HepG2 (cell line): Measurements from ENCODE around the gene MALRD1. TPM values are rescaled to one million over a fixed set of nuclear protein-coding genes. Genes with fewer than 3 reads are reported as not detected.

ENCODE experiments used
- ATAC-seq: fragments of 200-7000 bp; cut with Tn5 transposase; 3 replicates; pipeline ENCODE4 v1.9.1; 2020; ENCODE audit warnings: mild to moderate bottlenecking, moderate library complexity
- BruUV-seq: library from RNA; stranded (reverse); fragments of 400-500 nt; replicated peaks from 2 replicates; lab custom pipeline; 2021; lab: Mats Ljungman, UMichigan
- CTCF ChIA-PET: fragments of 300-600 bp; formaldehyde crosslinking; extraction: SDS; loops from one replicate; lab custom pipeline; 2021; ENCODE audit warnings: low total read pairs, inconsistent platforms, low intra/inter-chr PET ratio; lab: Yijun Ruan, JAX
- POLR2A ChIA-PET: fragments of 350-600 bp; sonication (Branson Sonifier 250); formaldehyde crosslinking; loops from one replicate; lab custom pipeline; 2020; ENCODE audit warnings: antibody characterized with exemption, inconsistent platforms; lab: Yijun Ruan, JAX
- DNase-seq: peaks from one replicate; pipeline ENCODE4 v3.0.0-alpha.2; 2015; ENCODE audit warnings: low spot score
- FAIRE-seq: peaks from 3 replicates; lab custom pipeline; 2011; peaks lifted over from hg19 to GRCh38; lab: Jason Lieb, UNC
- H2AFZ ChIP-seq: one replicate; pipeline ENCODE4 v1.6.1; 2011; ENCODE audit warnings: low read length, inconsistent platforms
- H3K27ac ChIP-seq: fragments of 300-600 bp; 3 replicates; pipeline ENCODE4 v1.8.0; 2011; ENCODE audit warnings: mixed run types, mild to moderate bottlenecking, mixed read lengths, low read length, inconsistent platforms; ENCODE audit not compliant: insufficient read depth; ENCODE audit errors: extremely low read length
- H3K27me3 ChIP-seq, 2 experiments: fragments of 200-600 bp in 1 of 2; 2 replicates in 1 of 2; 3 replicates in 1 of 2; pipeline versions ENCODE4 v1.6.0 to v1.8.0; 2011; ENCODE audit warnings: low read length in 2 of 2, mild to moderate bottlenecking in 2 of 2, moderate library complexity in 2 of 2, inconsistent platforms in 1 of 2; ENCODE audit not compliant: insufficient read depth in 2 of 2, control insufficient read depth in 1 of 2
- H3K36me3 ChIP-seq, 2 experiments: fragments of 200-600 bp in 1 of 2; replicated peaks in 1 of 2; 2 replicates in 1 of 2; 3 replicates in 1 of 2; pipeline versions ENCODE4 v1.5.1 to v1.8.0; 2011; ENCODE audit warnings: low read length in 2 of 2, inconsistent platforms in 1 of 2; ENCODE audit not compliant: insufficient read depth in 2 of 2, control insufficient read depth in 1 of 2
- H3K4me1 ChIP-seq: 2 replicates; pipeline ENCODE4 v1.5.1; 2012; ENCODE audit warnings: low read length, inconsistent platforms; ENCODE audit not compliant: insufficient read depth
- H3K4me2 ChIP-seq: 2 replicates; pipeline ENCODE4 v1.6.0; 2011; ENCODE audit warnings: low read depth, low read length, inconsistent platforms
- H3K4me3 ChIP-seq, 3 experiments: fragments of 200-600 bp in 1 of 3; sonication (generic), shearing (Covaris generic) in 1 of 3; replicated peaks in 1 of 3; 2 replicates each; pipeline ENCODE4 v1.5.1; 2011 to 2016; ENCODE audit warnings: low read length in 3 of 3, inconsistent platforms in 2 of 3, low read depth in 2 of 3, mild to moderate bottlenecking in 2 of 3, control low read depth in 1 of 3, mixed read lengths in 1 of 3; ENCODE audit not compliant: insufficient read depth in 1 of 3
- H3K79me2 ChIP-seq: one replicate; pipeline ENCODE4 v1.6.1; 2011; ENCODE audit warnings: low read length, inconsistent platforms; ENCODE audit not compliant: insufficient read depth
- H3K9ac ChIP-seq: 2 replicates; pipeline ENCODE4 v1.6.0; 2011; ENCODE audit warnings: mild to moderate bottlenecking, low read depth, low read length, inconsistent platforms; ENCODE audit not compliant: insufficient read depth
- H3K9me3 ChIP-seq: 2 replicates; pipeline ENCODE4 v1.5.1; 2012; ENCODE audit warnings: mild to moderate bottlenecking, low read length
- H4K20me1 ChIP-seq: 2 replicates; pipeline ENCODE4 v1.6.0; 2011; ENCODE audit warnings: inconsistent platforms, mild to moderate bottlenecking, low read length, moderate library complexity; ENCODE audit not compliant: insufficient read depth
- BRCA1 ChIP-seq: sonication (generic); formaldehyde crosslinking; IDR thresholded peaks from 2 replicates; pipeline ENCODE4 v1.4.0; 2020; ENCODE audit warnings: missing genetic modification reagents
- FOXC1 ChIP-seq: sonication (generic); formaldehyde crosslinking; IDR thresholded peaks from 2 replicates; pipeline ENCODE4 v1.8.0; 2022; ENCODE audit warnings: mild to moderate bottlenecking, missing genetic modification reagents, borderline replicate concordance
- GMEB1 ChIP-seq: sonication (generic); formaldehyde crosslinking; IDR thresholded peaks from 2 replicates; pipeline ENCODE4 v1.5.1; 2020; ENCODE audit warnings: missing genetic modification reagents, mild to moderate bottlenecking, borderline replicate concordance
- HDAC1 ChIP-seq: sonication (generic); formaldehyde crosslinking; IDR thresholded peaks from 2 replicates; pipeline ENCODE4 v1.5.1; 2020; ENCODE audit warnings: mild to moderate bottlenecking, missing genetic modification reagents
- MAFK ChIP-seq, 2 experiments: IDR thresholded peaks in 1 of 2; conservative IDR thresholded peaks in 1 of 2; 2 replicates each; pipeline ENCODE4 v1.6.1; 2011; ENCODE audit warnings: improper control_type of control experiment in 2 of 2, low read length in 2 of 2
- MIER3 ChIP-seq: IDR thresholded peaks from 2 replicates; pipeline ENCODE4 v1.6.1; 2016; ENCODE audit warnings: missing compliant biosample characterization, borderline replicate concordance
- TBP ChIP-seq: sonication (generic); formaldehyde crosslinking; IDR thresholded peaks from 2 replicates; pipeline ENCODE4 v1.5.0; 2020; ENCODE audit warnings: missing genetic modification reagents
- TBX3 ChIP-seq: fragments of 450-650 bp; IDR thresholded peaks from 2 replicates; pipeline ENCODE4 v1.6.1; 2017; ENCODE audit warnings: antibody characterized with exemption, mild to moderate bottlenecking, inconsistent platforms, borderline replicate concordance
- TFE3 ChIP-seq: IDR thresholded peaks from 2 replicates; pipeline ENCODE4 v1.6.1; 2016
- ZGPAT ChIP-seq: IDR thresholded peaks from 2 replicates; pipeline ENCODE4 v1.6.1; 2016; ENCODE audit warnings: mild to moderate bottlenecking
- ZNF124 ChIP-seq: sonication (generic); formaldehyde crosslinking; IDR thresholded peaks from 2 replicates; pipeline ENCODE4 v1.4.0; 2020; ENCODE audit warnings: missing genetic modification reagents
- ZNF30 ChIP-seq: sonication (generic); formaldehyde crosslinking; IDR thresholded peaks from 2 replicates; pipeline ENCODE4 v1.5.0; 2020; ENCODE audit warnings: mild to moderate bottlenecking, missing genetic modification reagents
- ZNF337 ChIP-seq: sonication (generic); formaldehyde crosslinking; IDR thresholded peaks from 2 replicates; pipeline ENCODE4 v1.5.1; 2020; ENCODE audit warnings: missing genetic modification reagents, low read depth, mild to moderate bottlenecking, borderline replicate concordance
- ZNF574 ChIP-seq: sonication (generic); formaldehyde crosslinking; IDR thresholded peaks from 2 replicates; pipeline ENCODE4 v1.4.0; 2020; ENCODE audit warnings: missing genetic modification reagents
- ZNF781 ChIP-seq: sonication (generic); formaldehyde crosslinking; IDR thresholded peaks from 2 replicates; pipeline ENCODE4 v1.5.1; 2020; ENCODE audit warnings: borderline replicate concordance, mild to moderate bottlenecking, missing genetic modification reagents; ENCODE audit errors: not compliant biosample characterization
- WGBS: methylation state at CpG from one replicate; pipeline ENCODE4 v1.1.6; 2017; ENCODE audit warnings: low lambda C conversion rate; 5-methylcytosine and 5-hydroxymethylcytosine counted together
- in situ Hi-C: cut with HindIII; loops from 2 replicates; pipeline ENCODE4 v1.10.0; 2017; ENCODE audit warnings: low pct_unique_long_range_greater_than_20kb; ENCODE audit not compliant: extremely low pct_ligation_motif_present
- intact Hi-C: fragments of 100-400 bp; cut with micrococcal nuclease; formaldehyde crosslinking; loops from one replicate; pipeline ENCODE4 v1.10.0; 2022; ENCODE audit not compliant: unreplicated experiment
- polyA plus RNA-seq, 8 experiments: library from polyadenylated mRNA; depleted of rRNA in 3 of 8; stranded (reverse) in 7 of 8; unstranded in 1 of 8; fragments of >200 nt; fragmentation: Illumina TruSeq in 4 of 8; extraction: Trizol in 4 of 8; gene quantifications; 2 replicates each; pipeline versions ENCODE4 v1.2.1 to v1.2.3, GENCODE V29; 2011 to 2016; ENCODE audit warnings: low read depth in 4 of 8, missing spikeins in 1 of 8, mixed read lengths in 1 of 8; ENCODE audit not compliant: insufficient read depth in 1 of 8
- total RNA-seq, 5 experiments: library from RNA; depleted of rRNA; stranded (reverse); fragments of >200 nt; fragmentation: Illumina TruSeq; extraction: Trizol; gene quantifications; 2 replicates each; pipeline ENCODE4 v1.2.3, GENCODE V29; 2016; ENCODE audit warnings: low read depth in 1 of 5

MALRD1 gene
- total and polyA plus RNA-seq, 2 of the 13 experiments (the other 11 are each of a cell fraction or from before 2014, with no cell fraction given) = 5.7 to 15.4 TPM

- no peak for TF ChIP-seq BRCA1 (CRISPR knock-in tag)
- TF ChIP-seq MAFK (conservative IDR thresholded peaks at IDR 0.05 in 1 of 2, IDR thresholded peaks at IDR 0.05 in 1 of 2; ENCODE audit: low read length in 2 of 2) = peak; percentile 67 to 79
Observed at GRCh38 chr10:19453967-19454366, 405.4 kb downstream of the MALRD1 start (continued).

GRCh38 chr10:19461588-19461987 lies 413.0 kb downstream of the MALRD1 start:
- Histone ChIP-seq H3K9ac (no peak overlapping the region), H3K27me3 (no peaks in the 10 kb centered on the region), H3K27ac (no peak overlapping the region), H2AFZ (no peak overlapping the region), H3K4me3 (no peak overlapping the region), H3K36me3 (no peaks in the 10 kb centered on the region), H3K79me2 (no peaks in the 10 kb centered on the region), H3K4me1 (no peaks in the 10 kb centered on the region), H3K4me2 (no peak overlapping the region), H3K9me3 (no peaks in the 10 kb centered on the region), H4K20me1 (no peaks in the 10 kb centered on the region)
- BruUV-seq = no TSS peak
- POLR2A ChIA-PET = no interaction called here
- CTCF ChIA-PET = no interaction called here
- DNase-seq (no peak), FAIRE-seq (no peak), ATAC-seq (no peak)
- 55% methylated on average over 5 of the region's 5 CpGs for WGBS
- intact Hi-C loops (no loop called here), in situ Hi-C loops (no loop called here)
- TF ChIP-seq TFE3 (no peak), ZNF337 (CRISPR knock-in tag) (no peak), TBX3 (no peak), ZGPAT (CRISPR knock-in tag) (no peak), FOXC1 (CRISPR knock-in tag) (no peak), ZNF124 (CRISPR knock-in tag) (no peak), MIER3 (CRISPR knock-in tag) (no peak), GMEB1 (no peak), TBP (no peak), HDAC1 (CRISPR knock-in tag) (no peak), ZNF574 (CRISPR knock-in tag) (no peak), ZNF30 (CRISPR knock-in tag) (no peak), ZNF781 (no peak)
